Endothelial cell (in vitro differentiated cells): ENCODE measurements around the gene COL6A6. TPM values are rescaled to one million over a fixed set of nuclear protein-coding genes. Genes with fewer than 3 reads are reported as not detected.

Source experiments
- DNase-seq: peaks from one replicate; pipeline ENCODE4 v3.0.0; 2021; ENCODE audit warnings: low spot score
- H3K27ac Mint-ChIP-seq: one replicate; pipeline ENCODE4 v1.8.0; 2021; ENCODE audit warnings: mixed read lengths, inconsistent platforms; ENCODE audit not compliant: unreplicated experiment
- H3K27me3 Mint-ChIP-seq: one replicate; pipeline ENCODE4 v1.8.0; 2021; ENCODE audit warnings: mild to moderate bottlenecking, moderate library complexity, mixed read lengths, inconsistent platforms; ENCODE audit not compliant: unreplicated experiment
- H3K36me3 Mint-ChIP-seq: one replicate; pipeline ENCODE4 v1.8.0; 2021; ENCODE audit warnings: mild to moderate bottlenecking, low read depth, mixed read lengths, inconsistent platforms; ENCODE audit not compliant: unreplicated experiment
- H3K4me1 Mint-ChIP-seq: one replicate; pipeline ENCODE4 v1.8.0; 2021; ENCODE audit warnings: mild to moderate bottlenecking, mixed read lengths, inconsistent platforms; ENCODE audit not compliant: unreplicated experiment
- H3K4me3 Mint-ChIP-seq: one replicate; pipeline ENCODE4 v1.8.0; 2021; ENCODE audit warnings: mild to moderate bottlenecking, mixed read lengths, inconsistent platforms; ENCODE audit not compliant: unreplicated experiment
- H3K9me3 Mint-ChIP-seq: one replicate; pipeline ENCODE4 v1.8.0; 2021; ENCODE audit warnings: mixed read lengths, inconsistent platforms; ENCODE audit not compliant: unreplicated experiment
- CTCF ChIP-seq: fragments of 200-600 bp; sonication (generic); IDR thresholded peaks from one replicate; pipeline ENCODE4 v1.5.0; 2021; ENCODE audit warnings: antibody characterized with exemption; ENCODE audit not compliant: unreplicated experiment
- total RNA-seq: library from RNA; stranded (reverse); fragmentation: NEBNext Ultra II Directional; extraction: Animal tissue kit (Norgen Biotek cat#: 25700); gene quantifications from one replicate; pipeline ENCODE4 v1.2.1, GENCODE V29; 2021; ENCODE audit not compliant: unreplicated experiment

Gene COL6A6
- total RNA-seq, 1 donor from 2014 or later: 0.49 TPM

GRCh38 chr3:130529486-130530215, 12.7 kb downstream of the COL6A6 start:
- DNase-seq: no peak
- no peaks in the 10 kb centered on the region for H3K36me3 Mint-ChIP-seq
- no peaks in the 10 kb centered on the region for H3K27me3 Mint-ChIP-seq
- H3K4me3 Mint-ChIP-seq: no peak overlapping the region
- no peak for TF ChIP-seq CTCF
- peaks cover 30% of the 10 kb centered on the region for H3K4me1 Mint-ChIP-seq
- no peaks in the 10 kb centered on the region for H3K9me3 Mint-ChIP-seq
- no peak overlapping the region for H3K27ac Mint-ChIP-seq

GRCh38 chr3:130533247-130533646, 16.3 kb downstream of the COL6A6 start:
- H3K9me3 Mint-ChIP-seq: no peaks in the 10 kb centered on the region
- no peak overlapping the region for H3K4me3 Mint-ChIP-seq
- H3K4me1 Mint-ChIP-seq: peaks cover 19% of the 10 kb centered on the region
- DNase-seq: no peak
- TF ChIP-seq CTCF: no peak
- no peaks in the 10 kb centered on the region for H3K36me3 Mint-ChIP-seq
- H3K27ac Mint-ChIP-seq: no peak overlapping the region
- no peaks in the 10 kb centered on the region for H3K27me3 Mint-ChIP-seq

GRCh38 chr3:130537673-130538304, 20.8 kb downstream of the COL6A6 start:
- Mint-ChIP-seq H3K4me3 (no peak overlapping the region), H3K36me3 (no peaks in the 10 kb centered on the region), H3K27me3 (peaks cover 1% of the 10 kb centered on the region), H3K4me1 (no peaks in the 10 kb centered on the region), H3K27ac (no peak overlapping the region), H3K9me3 (no peaks in the 10 kb centered on the region)
- DNase-seq: no peak
- TF ChIP-seq CTCF: no peak

GRCh38 chr3:130539005-130539404, 22.0 kb downstream of the COL6A6 start:
- H3K36me3 Mint-ChIP-seq: no peaks in the 10 kb centered on the region
- no peak overlapping the region for H3K4me3 Mint-ChIP-seq
- no peak overlapping the region for H3K27ac Mint-ChIP-seq
- DNase-seq: peak; percentile 63
- no peaks in the 10 kb centered on the region for H3K4me1 Mint-ChIP-seq
- TF ChIP-seq CTCF: peak; percentile 84
- no peaks in the 10 kb centered on the region for H3K9me3 Mint-ChIP-seq
- H3K27me3 Mint-ChIP-seq: peaks cover 1% of the 10 kb centered on the region

- Mint-ChIP-seq H3K36me3 (no peaks in the 10 kb centered on the region), H3K4me3 (no peak overlapping the region), H3K27ac (no peak overlapping the region), H3K9me3 (no peaks in the 10 kb centered on the region), H3K27me3 (peaks cover 1% of the 10 kb centered on the region), H3K4me1 (no peaks in the 10 kb centered on the region)
- no peak for TF ChIP-seq CTCF
- DNase-seq: no peak
Observed at GRCh38 chr3:130543322-130543721, 26.3 kb downstream of the COL6A6 start.
